Retinal pigment epithelial cell (primary cell): ENCODE data around the gene IFI44L.

Experiments used
- DNase-seq: peaks from one replicate; pipeline ENCODE4 v3.0.0-alpha.2; 2010; ENCODE audit warnings: low read depth
- H3K4me3 ChIP-seq: 2 replicates; pipeline ENCODE4 v1.5.1; 2011; ENCODE audit warnings: mild to moderate bottlenecking, low read length, control low read depth, moderate library complexity
- CTCF ChIP-seq: conservative IDR thresholded peaks from 2 replicates; pipeline ENCODE4 v1.5.1; 2011; ENCODE audit warnings: low read depth, low read length, control low read depth, inconsistent platforms

IFI44L gene

GRCh38 chr1:78617615-78618026 is 2.6 kb upstream of the IFI44L start:
- H3K4me3 ChIP-seq, result no peak overlapping the region
- DNase-seq, result peak; percentile 63
- TF ChIP-seq CTCF, result peak; percentile 89

GRCh38 chr1:78619032-78619431 is 1.2 kb upstream of the IFI44L start:
- DNase-seq, result peak; percentile 20
- no peak overlapping the region for H3K4me3 ChIP-seq
- TF ChIP-seq CTCF, result no peak

GRCh38 chr1:78619446-78619802 is 824 bp upstream of the IFI44L start:
- H3K4me3 ChIP-seq, result no peak overlapping the region
- no peak for DNase-seq

GRCh38 chr1:78620666-78621065 is 418 bp downstream of the IFI44L start:
- no peak for TF ChIP-seq CTCF
- H3K4me3 ChIP-seq, result peak overlapping the region; percentile 34
- DNase-seq, result no peak

More at GRCh38 chr1:78619446-78619802, 824 bp upstream of the IFI44L start:
- no peak for TF ChIP-seq CTCF

DNA sequence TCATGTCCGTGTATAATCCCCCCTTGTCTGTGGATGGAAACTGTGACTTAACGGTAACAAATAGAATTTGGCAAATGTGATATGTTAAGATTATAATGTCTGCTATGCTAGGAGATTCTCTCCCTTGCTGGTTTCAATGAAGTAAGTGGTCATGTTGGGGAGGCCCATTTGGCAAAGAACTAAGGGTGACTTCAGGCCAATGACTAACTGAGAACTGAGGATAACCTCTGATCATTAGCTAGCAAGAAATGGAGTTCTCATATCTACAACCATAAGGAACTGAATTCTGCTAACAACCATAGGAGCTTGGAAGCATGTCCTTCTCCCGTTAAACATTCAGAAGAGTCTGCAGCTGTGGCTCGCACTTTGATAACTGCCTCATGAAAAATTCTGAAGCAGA is 2.3 kb downstream of the IFI44L start:
- DNase-seq, result no peak
- no peak overlapping the region for H3K4me3 ChIP-seq
- no peak for TF ChIP-seq CTCF

DNA sequence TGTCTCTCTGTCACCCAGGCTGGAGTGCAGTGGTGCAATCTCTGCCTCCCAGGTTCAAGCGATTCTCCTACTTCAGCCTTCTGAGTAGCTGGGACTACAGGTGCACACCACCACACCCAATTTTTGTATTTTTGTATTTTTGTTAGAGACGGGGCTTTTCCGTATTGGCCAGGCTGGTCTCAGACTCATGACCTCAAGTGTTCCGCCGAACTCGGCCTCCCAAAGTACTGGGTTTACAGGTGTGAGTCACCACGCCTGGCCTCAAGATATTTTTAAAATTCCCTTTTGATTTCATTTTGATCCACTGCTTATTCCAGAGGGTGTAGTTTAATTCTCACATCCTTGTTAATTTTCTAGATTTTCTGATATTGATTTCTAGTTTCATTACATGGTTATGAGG is 3.8 kb downstream of the IFI44L start:
- no peak for TF ChIP-seq CTCF
- no peak overlapping the region for H3K4me3 ChIP-seq
- DNase-seq, result no peak

- H3K4me3 ChIP-seq, result no peak overlapping the region
- no peak for DNase-seq
- TF ChIP-seq CTCF, result no peak
These were observed 7.1 kb downstream of the IFI44L start for GRCh38 chr1:78627321-78627720.
